C4-2B (cell line): ENCODE measurements around the gene GNAZ.

Experiments
- ZFX ChIP-seq: fragments of 450-650 bp; IDR thresholded peaks from 2 replicates; pipeline ENCODE4 v1.6.1; 2017
- TF ChIP-seq, protein P1 (sequence below): fragments of 450-650 bp; conservative IDR thresholded peaks from 2 replicates; pipeline ENCODE4 v1.5.1; 2017; ENCODE audit warnings: mild to moderate bottlenecking

DNA sequence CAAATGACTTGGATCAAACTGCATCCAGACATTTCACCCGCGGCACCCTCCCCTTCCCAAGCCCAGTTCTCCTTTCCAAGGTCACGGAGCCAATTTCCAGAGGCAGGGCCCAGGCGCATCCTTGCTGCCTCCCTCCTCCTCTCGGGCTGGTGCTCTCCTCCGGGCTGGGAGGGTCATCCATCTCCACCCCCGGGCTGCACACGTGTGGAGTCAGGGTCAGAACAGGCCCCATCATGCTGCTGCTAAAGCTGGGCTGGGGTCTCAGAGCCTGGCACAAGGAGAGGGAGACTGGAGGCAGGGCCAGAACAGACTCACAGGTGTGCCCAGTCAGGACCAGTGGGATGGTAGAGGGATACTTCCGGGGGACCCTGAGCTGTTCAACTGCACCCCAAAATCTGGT lies 57.5 kb downstream of the GNAZ start:
- TF ChIP-seq, protein P1, sequence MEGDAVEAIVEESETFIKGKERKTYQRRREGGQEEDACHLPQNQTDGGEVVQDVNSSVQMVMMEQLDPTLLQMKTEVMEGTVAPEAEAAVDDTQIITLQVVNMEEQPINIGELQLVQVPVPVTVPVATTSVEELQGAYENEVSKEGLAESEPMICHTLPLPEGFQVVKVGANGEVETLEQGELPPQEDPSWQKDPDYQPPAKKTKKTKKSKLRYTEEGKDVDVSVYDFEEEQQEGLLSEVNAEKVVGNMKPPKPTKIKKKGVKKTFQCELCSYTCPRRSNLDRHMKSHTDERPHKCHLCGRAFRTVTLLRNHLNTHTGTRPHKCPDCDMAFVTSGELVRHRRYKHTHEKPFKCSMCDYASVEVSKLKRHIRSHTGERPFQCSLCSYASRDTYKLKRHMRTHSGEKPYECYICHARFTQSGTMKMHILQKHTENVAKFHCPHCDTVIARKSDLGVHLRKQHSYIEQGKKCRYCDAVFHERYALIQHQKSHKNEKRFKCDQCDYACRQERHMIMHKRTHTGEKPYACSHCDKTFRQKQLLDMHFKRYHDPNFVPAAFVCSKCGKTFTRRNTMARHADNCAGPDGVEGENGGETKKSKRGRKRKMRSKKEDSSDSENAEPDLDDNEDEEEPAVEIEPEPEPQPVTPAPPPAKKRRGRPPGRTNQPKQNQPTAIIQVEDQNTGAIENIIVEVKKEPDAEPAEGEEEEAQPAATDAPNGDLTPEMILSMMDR = no peak
- TF ChIP-seq ZFX = no peak
